Stimulated activated CD4-positive, alpha-beta T cell treated with anti-CD3 and anti-CD28 coated beads, Interleukin-2, amount 100 ng/mL, for 48 hours (primary cell): Measurements from ENCODE around the gene MRPL33.
A peak's percentile ranks its signal among the peaks of the same experiment; 100 is the strongest.

ENCODE experiments used
- DNase-seq, 2 donors: peaks; one replicate each; pipeline ENCODE4 v3.0.0-alpha.2; 2020

Gene MRPL33

GRCh38 chr2:27779417-27780055 is 8.0 kb downstream of the MRPL33 start:
- no peak for DNase-seq

- DNase-seq = no peak
Measured at GRCh38 chr2:27781496-27781895, 10.0 kb downstream of the MRPL33 start.

GRCh38 chr2:27782701-27783100 is 11.2 kb downstream of the MRPL33 start:
- no peak for DNase-seq

GRCh38 chr2:27790796-27791195 is 19.3 kb downstream of the MRPL33 start:
- DNase-seq = no peak

GRCh38 chr2:27792759-27793158 is 21.2 kb downstream of the MRPL33 start:
- no peak for DNase-seq

- DNase-seq = no peak
Measured at GRCh38 chr2:27795093-27795834, 23.7 kb downstream of the MRPL33 start.

GRCh38 chr2:27795868-27796277 is 24.4 kb downstream of the MRPL33 start:
- DNase-seq = no peak

GRCh38 chr2:27796791-27797765 is 25.6 kb downstream of the MRPL33 start:
- DNase-seq = no peak

GRCh38 chr2:27797841-27798240 is 26.3 kb downstream of the MRPL33 start:
- DNase-seq = no peak

GRCh38 chr2:27798486-27798885 is 27.0 kb downstream of the MRPL33 start:
- no peak for DNase-seq

- no peak for DNase-seq
Measured at GRCh38 chr2:27798948-27799645, 27.6 kb downstream of the MRPL33 start.

- DNase-seq = no peak
Measured at GRCh38 chr2:27799646-27800010, 28.1 kb downstream of the MRPL33 start.

- DNase-seq = no peak
Measured at GRCh38 chr2:27800856-27801255, 29.3 kb downstream of the MRPL33 start.

GRCh38 chr2:27802547-27802946 is 31.0 kb downstream of the MRPL33 start:
- no peak for DNase-seq

GRCh38 chr2:27803046-27803445 is 31.5 kb downstream of the MRPL33 start:
- no peak for DNase-seq

GRCh38 chr2:27804146-27804545 is 32.6 kb downstream of the MRPL33 start:
- no peak for DNase-seq

- no peak for DNase-seq
Measured at GRCh38 chr2:27805180-27805579, 33.7 kb downstream of the MRPL33 start.

- no peak for DNase-seq
Measured at GRCh38 chr2:27806311-27807059, 35.0 kb downstream of the MRPL33 start.

GRCh38 chr2:27807476-27807875 is 36.0 kb downstream of the MRPL33 start:
- peak in 1 of 2 donors; percentile 6 for DNase-seq

- no peak for DNase-seq
Measured at GRCh38 chr2:27808418-27808817, 36.9 kb downstream of the MRPL33 start.

GRCh38 chr2:27808984-27809383 is 37.5 kb downstream of the MRPL33 start:
- DNase-seq = no peak

- no peak for DNase-seq
Measured at GRCh38 chr2:27809761-27810241, 38.3 kb downstream of the MRPL33 start.
